Activated CD4-positive, alpha-beta T cell treated with anti-CD3 and anti-CD28 coated beads for 36 hours (primary cell): ENCODE results near the gene GALNT18. TPM values are rescaled to one million over a fixed set of nuclear protein-coding genes. Genes with fewer than 3 reads are reported as not detected.

Experiments used
- ATAC-seq: fragments of 200-7000 bp; cut with Tn5 transposase; one replicate; pipeline ENCODE4 v1.10.0; 2021; ENCODE audit warnings: mild to moderate bottlenecking, moderate library complexity
- CTCF ChIA-PET: fragments of 350-600 bp; sonication (Branson Sonifier 250); formaldehyde crosslinking; loops from one replicate; lab custom pipeline; 2021; ENCODE audit warnings: antibody characterized with exemption; lab: Charles Lee
- POLR2A ChIA-PET: fragments of 350-600 bp; sonication (Branson Sonifier 250); formaldehyde crosslinking; loops from one replicate; lab custom pipeline; 2021; ENCODE audit warnings: antibody characterized with exemption, inconsistent platforms; lab: Charles Lee
- DNase-seq: peaks from one replicate; pipeline ENCODE4 v3.0.0-alpha.2; 2020
- H3K27ac Mint-ChIP-seq: one replicate; pipeline ENCODE4 v1.8.0; 2021; ENCODE audit warnings: mixed read lengths
- H3K27me3 Mint-ChIP-seq: one replicate; pipeline ENCODE4 v1.8.0; 2021; ENCODE audit warnings: mixed read lengths
- H3K36me3 Mint-ChIP-seq: one replicate; pipeline ENCODE4 v1.8.0; 2021; ENCODE audit warnings: low read depth, mixed read lengths
- H3K4me1 Mint-ChIP-seq: one replicate; pipeline ENCODE4 v1.8.0; 2021; ENCODE audit warnings: mixed read lengths
- H3K4me3 Mint-ChIP-seq: one replicate; pipeline ENCODE4 v1.8.0; 2021; ENCODE audit warnings: mild to moderate bottlenecking, moderate library complexity, mixed read lengths
- H3K9me3 Mint-ChIP-seq: one replicate; pipeline ENCODE4 v1.8.0; 2021; ENCODE audit warnings: low read depth, mixed read lengths
- intact Hi-C, 2 experiments: fragments of 100-400 bp; cut with DNase I in 1 of 2; cut with micrococcal nuclease in 1 of 2; formaldehyde crosslinking; loops; one replicate each; pipeline versions ENCODE4 v1.14.2 to v1.15.1; 2022 to 2024; cut with DNase I, micrococcal nuclease
- total RNA-seq, 2 experiments: library from RNA; stranded (reverse); gene quantifications; one replicate each; pipeline ENCODE4 v1.2.3, GENCODE V29; 2021

The GALNT18 gene
- total RNA-seq, 2 experiments from 2014 or later = 6.9 to 8.8 TPM

GRCh38 chr11:11472106-11472505 is 149.7 kb downstream of the GALNT18 start:
- H3K27ac Mint-ChIP-seq = no peak overlapping the region
- H3K36me3 Mint-ChIP-seq = no peaks in the 10 kb centered on the region

GRCh38 chr11:11471201-11471600 is 150.6 kb downstream of the GALNT18 start:
- ChIA-PET POLR2A (no interaction called here), CTCF (no interaction called here)
- no peak overlapping the region for H3K27ac Mint-ChIP-seq
- ATAC-seq = no peak
- DNase-seq = no peak
- intact Hi-C loops = no loop called here
- no peaks in the 10 kb centered on the region for H3K4me1 Mint-ChIP-seq
- no peak overlapping the region for H3K4me3 Mint-ChIP-seq
- peaks cover 2% of the 10 kb centered on the region for H3K27me3 Mint-ChIP-seq
- no peaks in the 10 kb centered on the region for H3K9me3 Mint-ChIP-seq
- no peaks in the 10 kb centered on the region for H3K36me3 Mint-ChIP-seq

More at GRCh38 chr11:11472106-11472505, 149.7 kb downstream of the GALNT18 start:
- no peak overlapping the region for H3K4me3 Mint-ChIP-seq
- DNase-seq (no peak), ATAC-seq (no peak)
- H3K27me3 Mint-ChIP-seq = peaks cover 2% of the 10 kb centered on the region
- intact Hi-C loops = no loop called here
- no peaks in the 10 kb centered on the region for H3K9me3 Mint-ChIP-seq
- ChIA-PET POLR2A (no interaction called here), CTCF (no interaction called here)
- H3K4me1 Mint-ChIP-seq = no peaks in the 10 kb centered on the region

GRCh38 chr11:11468954-11469353 is 152.9 kb downstream of the GALNT18 start:
- Mint-ChIP-seq H3K27ac (no peak overlapping the region), H3K36me3 (no peaks in the 10 kb centered on the region), H3K27me3 (no peaks in the 10 kb centered on the region), H3K9me3 (no peaks in the 10 kb centered on the region), H3K4me1 (no peaks in the 10 kb centered on the region), H3K4me3 (no peak overlapping the region)
- no peak for ATAC-seq
- intact Hi-C loops = no loop called here
- ChIA-PET POLR2A (no interaction called here), CTCF (no interaction called here)
- no peak for DNase-seq

GRCh38 chr11:11467312-11467711 is 154.5 kb downstream of the GALNT18 start:
- no peaks in the 10 kb centered on the region for H3K36me3 Mint-ChIP-seq
- DNase-seq (no peak), ATAC-seq (no peak)
- no peak overlapping the region for H3K27ac Mint-ChIP-seq
- CTCF ChIA-PET = no interaction called here
- H3K4me1 Mint-ChIP-seq = no peaks in the 10 kb centered on the region
- no peak overlapping the region for H3K4me3 Mint-ChIP-seq
- H3K27me3 Mint-ChIP-seq = no peaks in the 10 kb centered on the region
- H3K9me3 Mint-ChIP-seq = no peaks in the 10 kb centered on the region
- POLR2A ChIA-PET = no interaction called here
- intact Hi-C loops = no loop called here

GRCh38 chr11:11464555-11464954 is 157.2 kb downstream of the GALNT18 start:
- no peaks in the 10 kb centered on the region for H3K4me1 Mint-ChIP-seq
- no peak overlapping the region for H3K27ac Mint-ChIP-seq
- no peaks in the 10 kb centered on the region for H3K36me3 Mint-ChIP-seq
- ChIA-PET POLR2A (no interaction called here), CTCF (no interaction called here)
- intact Hi-C loops = no loop called here
- DNase-seq (no peak), ATAC-seq (no peak)
- H3K9me3 Mint-ChIP-seq = no peaks in the 10 kb centered on the region
- H3K4me3 Mint-ChIP-seq = no peak overlapping the region
- H3K27me3 Mint-ChIP-seq = no peaks in the 10 kb centered on the region

- no peak overlapping the region for H3K4me3 Mint-ChIP-seq
- no peak overlapping the region for H3K27ac Mint-ChIP-seq
- POLR2A ChIA-PET = no interaction called here
- ATAC-seq = no peak
- H3K36me3 Mint-ChIP-seq = no peaks in the 10 kb centered on the region
- H3K9me3 Mint-ChIP-seq = no peaks in the 10 kb centered on the region
- CTCF ChIA-PET = no interaction called here
- H3K27me3 Mint-ChIP-seq = no peaks in the 10 kb centered on the region
- DNase-seq = no peak
- intact Hi-C loops = no loop called here
- H3K4me1 Mint-ChIP-seq = no peaks in the 10 kb centered on the region
Measured at GRCh38 chr11:11463405-11463804, 158.4 kb downstream of the GALNT18 start.

GRCh38 chr11:11461473-11461872 is 160.3 kb downstream of the GALNT18 start:
- ATAC-seq (no peak), DNase-seq (no peak)
- POLR2A ChIA-PET = no interaction called here
- Mint-ChIP-seq H3K27me3 (no peaks in the 10 kb centered on the region), H3K4me3 (no peak overlapping the region), H3K36me3 (no peaks in the 10 kb centered on the region), H3K9me3 (no peaks in the 10 kb centered on the region), H3K4me1 (no peaks in the 10 kb centered on the region), H3K27ac (no peak overlapping the region)
- intact Hi-C loops = no loop called here
- CTCF ChIA-PET = interaction anchor here (0.6 kb wide), 2 partner anchors 114 to 211 kb away, joined by 3 read pairs; no protein-coding TSS in a partner anchor

- Mint-ChIP-seq H3K27ac (no peak overlapping the region), H3K36me3 (no peaks in the 10 kb centered on the region), H3K9me3 (no peaks in the 10 kb centered on the region), H3K27me3 (no peaks in the 10 kb centered on the region), H3K4me3 (no peak overlapping the region), H3K4me1 (no peaks in the 10 kb centered on the region)
- DNase-seq (no peak), ATAC-seq (no peak)
- ChIA-PET CTCF (interaction anchor here (0.8 kb wide), 1 partner anchor 17 kb away, joined by 3 read pairs; no protein-coding TSS in a partner anchor), POLR2A (no interaction called here)
- intact Hi-C loops = no loop called here
Measured at GRCh38 chr11:11459578-11459977, 162.2 kb downstream of the GALNT18 start.

GRCh38 chr11:11458485-11458884 is 163.3 kb downstream of the GALNT18 start:
- Mint-ChIP-seq H3K27ac (no peak overlapping the region), H3K4me1 (no peaks in the 10 kb centered on the region), H3K4me3 (no peak overlapping the region), H3K27me3 (no peaks in the 10 kb centered on the region), H3K36me3 (no peaks in the 10 kb centered on the region), H3K9me3 (no peaks in the 10 kb centered on the region)
- no peak for ATAC-seq
- POLR2A ChIA-PET = no interaction called here
- CTCF ChIA-PET = no interaction called here
- intact Hi-C loops = no loop called here
- no peak for DNase-seq

- H3K36me3 Mint-ChIP-seq = no peaks in the 10 kb centered on the region
- no peak overlapping the region for H3K27ac Mint-ChIP-seq
- ChIA-PET CTCF (no interaction called here), POLR2A (no interaction called here)
- no peaks in the 10 kb centered on the region for H3K27me3 Mint-ChIP-seq
- intact Hi-C loops = no loop called here
- no peak for DNase-seq
- ATAC-seq = no peak
- H3K4me1 Mint-ChIP-seq = no peaks in the 10 kb centered on the region
- H3K4me3 Mint-ChIP-seq = no peak overlapping the region
- H3K9me3 Mint-ChIP-seq = no peaks in the 10 kb centered on the region
Measured at GRCh38 chr11:11458001-11458400, 163.8 kb downstream of the GALNT18 start.

- CTCF ChIA-PET = interaction anchor here (0.5 to 2.0 kb wide), 2 partner anchors 10 to 564 kb away, joined by 3 to 4 read pairs; no protein-coding TSS in a partner anchor
Measured at GRCh38 chr11:11456866-11457265, 164.9 kb downstream of the GALNT18 start.

GRCh38 chr11:11454671-11455223 is 167.1 kb downstream of the GALNT18 start:
- no peaks in the 10 kb centered on the region for H3K4me1 Mint-ChIP-seq
- H3K27ac Mint-ChIP-seq = no peak overlapping the region
- POLR2A ChIA-PET = no interaction called here
- intact Hi-C loops = no loop called here
- CTCF ChIA-PET = interaction anchor here (0.6 to 2.0 kb wide), 2 partner anchors 8 to 74 kb away, joined by 3 to 4 read pairs; no protein-coding TSS in a partner anchor
- no peaks in the 10 kb centered on the region for H3K36me3 Mint-ChIP-seq
- no peaks in the 10 kb centered on the region for H3K9me3 Mint-ChIP-seq
- ATAC-seq (no peak), DNase-seq (no peak)
- H3K4me3 Mint-ChIP-seq = no peak overlapping the region
- no peaks in the 10 kb centered on the region for H3K27me3 Mint-ChIP-seq

More at GRCh38 chr11:11456866-11457265, 164.9 kb downstream of the GALNT18 start:
- no peak overlapping the region for H3K4me3 Mint-ChIP-seq
- DNase-seq (no peak), ATAC-seq (no peak)
- no peaks in the 10 kb centered on the region for H3K36me3 Mint-ChIP-seq
- H3K27me3 Mint-ChIP-seq = no peaks in the 10 kb centered on the region
- H3K4me1 Mint-ChIP-seq = no peaks in the 10 kb centered on the region
- no peaks in the 10 kb centered on the region for H3K9me3 Mint-ChIP-seq
- no peak overlapping the region for H3K27ac Mint-ChIP-seq
- POLR2A ChIA-PET = no interaction called here
- intact Hi-C loops = no loop called here
